Aorta (tissue), 5 donors: Measurements from ENCODE around the gene SPRED2. TPM values are rescaled to one million over a fixed set of nuclear protein-coding genes. Genes with fewer than 3 reads are reported as not detected.

Experiments
- ATAC-seq: fragments of 200-7000 bp; cut with Tn5 transposase; one replicate; pipeline ENCODE4 v1.9.1; 2022; ENCODE audit warnings: moderate library complexity; ENCODE audit not compliant: low FRiP score
- DNase-seq, 2 donors: peaks; one replicate each; pipeline ENCODE4 v3.0.0-alpha.2; 2020
- H3K27ac ChIP-seq, 2 donors: one replicate each; pipeline ENCODE4 v1.5.1; 2013; ENCODE audit warnings: low read length in 2 of 2, mild to moderate bottlenecking in 2 of 2, moderate library complexity in 2 of 2, control low read depth in 1 of 2, inconsistent platforms in 1 of 2, low read depth in 1 of 2
- H3K27me3 ChIP-seq, 2 donors: one replicate each; pipeline ENCODE4 v1.6.1; 2013; ENCODE audit warnings: control low read depth in 1 of 2, low read length in 1 of 2, mild to moderate bottlenecking in 1 of 2, moderate library complexity in 1 of 2; ENCODE audit not compliant: insufficient read depth in 2 of 2, control insufficient read depth in 1 of 2
- H3K36me3 ChIP-seq, 2 donors: one replicate each; pipeline ENCODE4 v1.6.1; 2013; ENCODE audit warnings: control low read depth in 1 of 2, low read length in 1 of 2, mild to moderate bottlenecking in 1 of 2; ENCODE audit not compliant: insufficient read depth in 2 of 2, control insufficient read depth in 1 of 2
- H3K4me1 ChIP-seq, 2 donors: one replicate each; pipeline ENCODE4 v1.6.1; 2013; ENCODE audit warnings: low read length in 2 of 2, control low read depth in 1 of 2, mild to moderate bottlenecking in 1 of 2, moderate library complexity in 1 of 2; ENCODE audit not compliant: insufficient read depth in 2 of 2, control insufficient read depth in 1 of 2
- H3K4me3 ChIP-seq, 2 donors: one replicate each; pipeline ENCODE4 v1.5.1; 2013; ENCODE audit warnings: low read length in 2 of 2, control low read depth in 1 of 2, mild to moderate bottlenecking in 1 of 2
- H3K9me3 ChIP-seq: one replicate; pipeline ENCODE4 v1.6.1; 2013; ENCODE audit warnings: mild to moderate bottlenecking, low read length; ENCODE audit not compliant: control insufficient read depth
- WGBS, 2 donors: extraction: QIAGEN DNeasy Blood & Tissue Kit; methylation state at CpG; one replicate each; pipeline ENCODE4 v1.1.7; 2013; 5-methylcytosine and 5-hydroxymethylcytosine counted together
- intact Hi-C, 2 donors: fragments of 100-400 bp; cut with DNase I; formaldehyde crosslinking; loops; one replicate each; pipeline versions ENCODE4 v1.14.2 to v1.15.0; 2022
- polyA plus RNA-seq, 2 donors: library from polyadenylated mRNA; stranded (reverse); fragments of 200-250 nt; gene quantifications; one replicate each; pipeline ENCODE4 v1.2.3, GENCODE V29; 2013
- total RNA-seq, 2 donors: library from RNA; stranded (reverse); fragmentation: NEBNext Ultra II Directional; extraction: Animal tissue kit (Norgen Biotek cat#: 25700); gene quantifications; one replicate each; pipeline ENCODE4 v1.2.1, GENCODE V29; 2021
- donor health status: healthy with polysubstance abuse.
- donor health status: Bipolar disorder and iron deficiency.
- donor health status: DM: no; HTN: no; CAD: no.
- donor health status: DM: no; HTN: no; CAD: no.
- donor health status: DM: yes; HTN: yes; CAD: no.

The SPRED2 gene
- total and polyA plus RNA-seq, 4 donors = 9.9 to 38.3 (median 28.1) TPM

DNA sequence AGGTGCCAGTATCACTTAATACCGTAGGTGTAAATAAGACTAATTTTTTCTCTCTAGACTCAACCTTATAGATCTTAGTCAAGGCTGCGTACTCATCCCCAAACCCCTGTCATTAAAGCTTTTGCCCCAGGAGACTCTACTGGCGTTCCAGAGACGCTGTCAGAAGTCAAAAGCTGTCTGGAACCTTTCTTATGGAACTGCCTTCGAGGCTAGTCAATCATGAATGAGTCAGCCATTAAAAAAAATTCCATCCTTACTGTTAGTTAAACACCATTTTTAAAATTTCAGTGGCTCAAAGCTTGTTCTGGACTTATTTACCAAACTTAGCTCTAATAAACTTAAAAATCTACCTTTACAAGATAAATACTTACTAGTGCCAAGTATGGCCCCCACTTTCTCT, 52.1 kb downstream of the SPRED2 start:
- intact Hi-C loops = loop anchor here in 1 of 2 donors (5.0 kb wide), 1 partner anchor 52 kb away; the partner anchor contains the start of gene SPRED2
- H3K9me3 ChIP-seq = no peaks in the 10 kb centered on the region
- H3K27me3 ChIP-seq = no peaks in the 10 kb centered on the region
- H3K4me1 ChIP-seq = peaks cover 0 to 7% of the 10 kb centered on the region in 2 donors
- WGBS, 2 donors = 53 to 57% methylated on average over 5 of the region's 5 CpGs
- H3K27ac ChIP-seq = no peak overlapping the region
- ATAC-seq (no peak), DNase-seq (no peak)
- H3K36me3 ChIP-seq = no peaks in the 10 kb centered on the region
- no peak overlapping the region for H3K4me3 ChIP-seq

DNA sequence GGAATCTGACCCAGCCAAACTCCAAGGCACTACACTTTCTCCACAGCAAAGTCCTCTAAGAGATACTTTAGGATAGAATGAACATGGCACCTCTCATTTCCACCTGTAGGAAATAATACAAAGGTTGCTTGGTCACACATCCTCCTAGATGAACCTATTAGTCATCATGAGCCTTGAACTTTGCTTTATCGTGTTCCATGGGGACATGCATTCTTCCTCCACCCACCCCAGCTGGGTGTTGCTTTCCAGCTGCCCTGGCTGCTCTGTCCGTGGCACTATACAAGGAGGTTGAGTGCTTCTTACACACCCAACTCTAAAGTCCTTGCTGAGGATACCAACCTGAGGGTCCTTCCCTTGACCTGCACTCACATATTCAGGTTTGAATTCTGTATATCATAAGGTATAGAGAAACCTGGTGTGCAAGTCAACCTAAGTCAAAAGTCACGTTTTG, 52.7 kb downstream of the SPRED2 start:
- no peak for ATAC-seq
- Histone ChIP-seq H3K27ac (no peak overlapping the region), H3K9me3 (no peaks in the 10 kb centered on the region), H3K4me3 (no peak overlapping the region), H3K36me3 (no peaks in the 10 kb centered on the region), H3K27me3 (no peaks in the 10 kb centered on the region), H3K4me1 (peaks cover 2 to 7% of the 10 kb centered on the region in 2 donors)
- DNase-seq = no peak
- WGBS, 2 donors = 94 to 95% methylated on average over 3 of the region's 3 CpGs
- intact Hi-C loops = loop anchor here in 1 of 2 donors (5.0 kb wide), 1 partner anchor 53 kb away; the partner anchor contains the start of gene SPRED2

DNA sequence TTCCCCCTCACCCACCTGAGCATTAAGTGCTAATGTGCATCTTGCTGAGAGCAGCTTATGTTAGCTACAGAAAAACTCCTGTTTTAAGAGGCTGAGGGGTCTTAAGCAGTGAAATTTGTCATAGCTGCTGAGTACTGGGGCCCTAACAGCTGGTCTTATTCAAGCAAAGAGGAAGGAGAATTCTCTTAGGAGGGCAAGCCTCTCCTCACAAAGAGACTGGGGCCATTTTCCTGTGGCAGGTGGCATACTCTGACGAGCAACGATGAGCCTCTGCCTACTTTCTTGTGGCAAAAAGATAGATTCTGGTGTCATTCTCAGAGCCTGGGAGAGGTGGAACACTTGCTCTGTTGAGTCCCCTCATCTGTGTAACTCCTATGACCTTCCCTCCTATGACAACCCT, 53.2 kb downstream of the SPRED2 start:
- intact Hi-C loops = no loop called here

DNA sequence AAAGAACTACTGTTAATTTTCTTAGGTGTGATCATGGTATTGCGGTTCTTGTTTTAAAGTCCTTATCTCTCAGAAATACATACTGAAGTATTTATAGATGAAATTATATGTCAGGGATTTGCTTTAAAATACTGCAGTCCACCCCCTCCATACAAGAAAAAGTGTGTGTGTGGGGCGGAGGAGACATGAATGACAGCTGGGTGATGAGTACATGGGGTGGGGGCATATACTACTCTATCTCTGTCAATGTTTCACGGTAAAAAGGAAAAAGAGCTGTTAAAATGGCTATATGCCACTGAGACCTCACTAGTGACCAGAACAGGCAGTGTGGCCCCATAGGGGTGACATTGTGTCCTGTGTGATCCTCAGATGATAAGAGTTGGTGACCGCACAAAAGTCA, 54.1 kb downstream of the SPRED2 start:
- Histone ChIP-seq H3K9me3 (no peaks in the 10 kb centered on the region), H3K4me3 (no peak overlapping the region), H3K4me1 (peaks cover 5% of the 10 kb centered on the region in 2 donors), H3K27me3 (no peaks in the 10 kb centered on the region), H3K27ac (no peak overlapping the region), H3K36me3 (no peaks in the 10 kb centered on the region)
- ATAC-seq (no peak), DNase-seq (no peak)
- 94 to 97% methylated on average over 4 of the region's 4 CpGs for WGBS, 2 donors
- intact Hi-C loops = no loop called here

More for the DNA sequence above, 53.2 kb downstream of the SPRED2 start:
- peaks cover 5 to 7% of the 10 kb centered on the region in 2 donors for H3K4me1 ChIP-seq
- H3K4me3 ChIP-seq = no peak overlapping the region
- no peak overlapping the region for H3K27ac ChIP-seq
- H3K9me3 ChIP-seq = no peaks in the 10 kb centered on the region
- H3K27me3 ChIP-seq = no peaks in the 10 kb centered on the region
- no peaks in the 10 kb centered on the region for H3K36me3 ChIP-seq
- no peak for DNase-seq
- 94 to 98% methylated on average over 2 of the region's 2 CpGs for WGBS, 2 donors
- ATAC-seq = no peak

DNA sequence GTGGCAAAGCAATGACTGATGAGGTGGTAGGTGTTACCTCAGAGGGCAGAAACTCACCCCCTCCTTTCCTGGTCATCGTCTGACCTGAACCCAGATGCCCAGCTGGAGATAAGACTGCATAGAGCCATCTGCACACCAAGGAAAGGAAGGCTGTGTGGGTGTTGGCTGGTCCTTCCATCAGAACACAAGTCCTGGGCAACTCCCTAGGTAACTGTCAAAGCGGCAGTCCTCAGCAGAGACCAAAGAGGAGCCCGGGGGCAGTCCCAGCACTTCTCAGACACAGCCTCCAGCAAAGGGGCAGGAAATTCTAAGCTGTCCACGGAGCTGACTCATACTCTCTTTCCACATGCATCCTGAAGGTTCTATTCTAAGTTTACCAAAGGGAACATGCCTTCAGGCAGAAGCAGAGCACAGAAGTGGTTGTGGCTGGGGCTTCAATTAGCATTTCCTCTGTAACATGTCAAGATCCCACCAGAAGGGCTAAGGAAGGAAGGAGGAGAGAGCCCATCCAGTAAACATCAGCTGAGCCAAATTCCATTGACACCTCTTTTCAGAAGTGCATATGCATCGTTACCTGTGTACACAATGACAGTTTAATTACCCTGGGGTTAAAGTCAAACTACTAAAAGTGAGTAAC, 54.7 kb downstream of the SPRED2 start:
- Histone ChIP-seq H3K36me3 (no peaks in the 10 kb centered on the region), H3K27ac (no peak overlapping the region), H3K9me3 (no peaks in the 10 kb centered on the region), H3K4me1 (peaks cover 3 to 5% of the 10 kb centered on the region in 2 donors), H3K4me3 (no peak overlapping the region), H3K27me3 (no peaks in the 10 kb centered on the region)
- ATAC-seq = no peak
- intact Hi-C loops = no loop called here
- 61 to 68% methylated on average over 5 of the region's 5 CpGs for WGBS, 2 donors
- no peak for DNase-seq

DNA sequence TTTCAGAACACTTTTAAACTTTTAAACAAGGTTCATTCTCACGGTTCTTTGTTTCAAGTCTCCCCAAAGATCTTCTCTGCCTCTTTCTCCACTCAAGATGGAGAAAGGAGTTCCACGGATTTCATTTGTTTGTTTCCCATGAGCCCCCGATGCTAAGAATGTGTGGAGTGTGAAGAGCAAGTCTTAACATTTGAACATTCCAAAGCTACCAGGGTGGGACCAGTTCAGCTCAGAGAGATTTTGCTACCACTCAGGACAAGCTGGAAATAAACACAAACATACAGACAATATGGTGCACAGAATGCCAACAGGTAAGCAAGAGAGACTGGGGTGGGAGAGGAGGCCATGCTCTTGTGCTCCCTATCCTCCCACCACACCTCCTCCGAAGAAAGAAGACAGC, 56.7 kb downstream of the SPRED2 start:
- H3K27me3 ChIP-seq = no peaks in the 10 kb centered on the region
- intact Hi-C loops = no loop called here
- ATAC-seq (no peak), DNase-seq (no peak)
- H3K27ac ChIP-seq = no peak overlapping the region
- H3K4me1 ChIP-seq = peaks cover 3 to 7% of the 10 kb centered on the region in 2 donors
- H3K9me3 ChIP-seq = no peaks in the 10 kb centered on the region
- H3K4me3 ChIP-seq = no peak overlapping the region
- 93 to 94% methylated on average over 4 of the region's 4 CpGs for WGBS, 2 donors
- no peaks in the 10 kb centered on the region for H3K36me3 ChIP-seq

DNA sequence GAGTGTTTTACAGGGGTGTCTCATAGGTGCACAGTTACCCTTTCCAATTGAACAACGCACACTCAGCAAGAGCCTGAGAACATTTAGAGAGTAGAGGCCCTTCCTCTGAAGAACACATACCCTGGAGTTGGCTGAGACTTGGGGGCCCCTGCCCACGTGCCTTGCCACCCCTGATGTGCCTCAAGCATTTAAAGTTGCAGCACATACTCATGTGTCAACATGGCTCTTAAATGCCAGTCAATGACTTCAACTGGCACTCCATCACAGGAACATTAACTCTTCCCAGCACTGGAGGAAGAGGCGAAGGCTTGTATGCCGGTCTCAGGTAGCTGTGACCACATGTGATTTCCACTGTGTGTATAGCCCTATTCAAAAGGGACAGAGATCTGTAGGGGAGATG, 57.4 kb downstream of the SPRED2 start:
- no peaks in the 10 kb centered on the region for H3K36me3 ChIP-seq
- peaks cover 3 to 7% of the 10 kb centered on the region in 2 donors for H3K4me1 ChIP-seq
- no peak for DNase-seq
- 95 to 99% methylated on average over 4 of the region's 4 CpGs for WGBS, 2 donors
- peak overlapping the region in 1 of 2 donors; percentile 33 for H3K27ac ChIP-seq
- no peak for ATAC-seq
- no peaks in the 10 kb centered on the region for H3K9me3 ChIP-seq
- H3K27me3 ChIP-seq = no peaks in the 10 kb centered on the region
- intact Hi-C loops = no loop called here
- H3K4me3 ChIP-seq = no peak overlapping the region

DNA sequence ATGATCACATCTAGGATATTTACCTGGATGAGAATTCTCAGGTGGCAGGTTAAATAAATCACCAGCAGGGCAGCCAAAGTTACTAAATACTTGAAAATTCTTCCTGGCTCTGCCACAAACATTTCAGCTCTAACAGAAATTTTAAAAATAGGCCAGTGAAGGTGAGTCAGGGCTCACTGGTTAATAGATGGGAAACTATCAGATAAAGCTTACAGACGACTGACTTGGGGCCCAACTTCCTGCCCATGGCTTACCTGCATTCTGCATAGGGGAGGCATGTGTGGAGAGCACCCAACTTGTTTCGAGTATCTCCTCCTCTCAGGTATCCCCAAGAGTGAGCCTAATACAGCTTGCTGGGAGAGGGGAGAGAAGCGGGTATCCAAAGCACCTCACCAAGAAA, 57.8 kb downstream of the SPRED2 start:
- peaks cover 0 to 7% of the 10 kb centered on the region in 2 donors for H3K4me1 ChIP-seq

DNA sequence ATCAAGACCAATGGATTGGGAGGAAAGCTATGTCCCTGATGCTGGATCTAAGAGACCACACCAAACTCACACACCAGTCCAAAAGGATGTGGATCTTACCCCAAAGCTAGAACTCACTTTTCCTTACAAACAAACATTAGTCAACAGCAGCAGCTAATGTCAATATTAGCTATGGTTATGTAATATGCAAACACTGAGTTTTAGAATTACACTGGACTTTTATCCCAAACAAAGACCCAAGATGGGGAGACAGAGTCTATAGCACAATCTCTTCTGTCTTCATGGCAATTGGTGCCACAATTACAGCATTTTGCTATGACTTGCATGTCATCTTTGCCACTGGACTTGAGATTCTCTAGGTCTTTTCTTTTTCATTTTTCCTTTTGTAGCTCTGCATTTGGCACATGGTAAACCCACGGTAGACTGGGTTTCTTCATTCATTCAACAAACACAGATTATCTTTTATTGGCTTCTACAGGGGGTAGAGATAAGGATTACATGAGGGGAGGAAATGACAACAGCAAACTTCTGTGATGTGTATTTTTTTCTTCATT, 59.0 kb downstream of the SPRED2 start:
- 71 to 73% methylated on average over 1 of the region's 1 CpG for WGBS, 2 donors
- DNase-seq (no peak), ATAC-seq (no peak)
- intact Hi-C loops = no loop called here
- no peaks in the 10 kb centered on the region for H3K27me3 ChIP-seq
- no peaks in the 10 kb centered on the region for H3K9me3 ChIP-seq
- peaks cover 0 to 7% of the 10 kb centered on the region in 2 donors for H3K4me1 ChIP-seq
- H3K27ac ChIP-seq = no peak overlapping the region
- H3K4me3 ChIP-seq = no peak overlapping the region
- H3K36me3 ChIP-seq = no peaks in the 10 kb centered on the region

More for the DNA sequence above, 57.8 kb downstream of the SPRED2 start:
- Histone ChIP-seq H3K36me3 (no peaks in the 10 kb centered on the region), H3K27me3 (no peaks in the 10 kb centered on the region), H3K9me3 (no peaks in the 10 kb centered on the region), H3K4me3 (no peak overlapping the region), H3K27ac (peak overlapping the region in 1 of 2 donors; percentile 33)
- DNase-seq (no peak), ATAC-seq (no peak)
- intact Hi-C loops = no loop called here
- 69 to 77% methylated on average over 3 of the region's 3 CpGs for WGBS, 2 donors
